Chondrocyte (in vitro differentiated cells): ENCODE measurements around the gene MAP3K6. TPM values are rescaled to one million over a fixed set of nuclear protein-coding genes. Genes with fewer than 3 reads are reported as not detected.

Experiments used
- DNase-seq: peaks from one replicate; pipeline ENCODE4 v3.0.0; 2021; ENCODE audit warnings: mixed read lengths, low spot score
- H3K27ac Mint-ChIP-seq: one replicate; pipeline ENCODE4 v1.8.0; 2021; ENCODE audit warnings: mild to moderate bottlenecking, moderate library complexity, mixed read lengths; ENCODE audit not compliant: unreplicated experiment
- H3K27me3 Mint-ChIP-seq: 2 replicates; pipeline ENCODE4 v1.8.0; 2021; ENCODE audit warnings: low read depth, mixed read lengths
- H3K36me3 Mint-ChIP-seq: 2 replicates; pipeline ENCODE4 v1.8.0; 2021; ENCODE audit warnings: low read depth, mixed read lengths
- H3K4me1 Mint-ChIP-seq: 2 replicates; pipeline ENCODE4 v1.8.0; 2021; ENCODE audit warnings: low read depth, mild to moderate bottlenecking, mixed read lengths
- H3K4me3 Mint-ChIP-seq: one replicate; pipeline ENCODE4 v1.8.0; 2021; ENCODE audit warnings: mild to moderate bottlenecking, moderate library complexity, mixed read lengths; ENCODE audit not compliant: unreplicated experiment
- H3K9me3 Mint-ChIP-seq: 2 replicates; pipeline ENCODE4 v1.8.0; 2021; ENCODE audit warnings: low read depth, mixed read lengths
- CTCF ChIP-seq: fragments of 200-600 bp; sonication (generic); IDR thresholded peaks from 2 replicates; pipeline ENCODE4 v1.5.0; 2021; ENCODE audit warnings: antibody characterized with exemption, mild to moderate bottlenecking, moderate library complexity
- total RNA-seq: library from RNA; stranded (reverse); gene quantifications from 3 replicates; pipeline ENCODE4 v1.2.1, GENCODE V29; 2021

The MAP3K6 gene
- total RNA-seq, 1 donor from 2014 or later = 42.0 TPM

- no peaks in the 10 kb centered on the region for H3K9me3 Mint-ChIP-seq
- H3K27me3 Mint-ChIP-seq = peaks cover 15% of the 10 kb centered on the region
- no peak within 1 kb of the TSS for H3K4me3 Mint-ChIP-seq
- no peak within 1 kb of the TSS for H3K27ac Mint-ChIP-seq
- DNase-seq = no peak
- H3K36me3 Mint-ChIP-seq = no peaks in the 10 kb centered on the region
- H3K4me1 Mint-ChIP-seq = no peaks in the 10 kb centered on the region
- no peak for TF ChIP-seq CTCF
These were observed 16.4 kb upstream of the MAP3K6 start, which contains the start of gene CD164L2 for GRCh38 chr1:27383039-27383605. CD164L2 (minus strand) TSS chr1:27383333; CDS start chr1:27383239, 94 bp downstream.

- H3K27me3 Mint-ChIP-seq = peaks cover 15% of the 10 kb centered on the region
- TF ChIP-seq CTCF = no peak
- H3K36me3 Mint-ChIP-seq = no peaks in the 10 kb centered on the region
- no peaks in the 10 kb centered on the region for H3K9me3 Mint-ChIP-seq
- no peak for DNase-seq
- H3K27ac Mint-ChIP-seq = no peak overlapping the region
- H3K4me3 Mint-ChIP-seq = no peak overlapping the region
- no peaks in the 10 kb centered on the region for H3K4me1 Mint-ChIP-seq
These were observed 15.4 kb upstream of the MAP3K6 start for GRCh38 chr1:27381969-27382762.

GRCh38 chr1:27380766-27381733 lies 14.3 kb upstream of the MAP3K6 start:
- H3K27ac Mint-ChIP-seq = no peak overlapping the region
- no peak for DNase-seq
- TF ChIP-seq CTCF = no peak
- H3K27me3 Mint-ChIP-seq = peaks cover 5% of the 10 kb centered on the region
- no peaks in the 10 kb centered on the region for H3K36me3 Mint-ChIP-seq
- H3K4me1 Mint-ChIP-seq = no peaks in the 10 kb centered on the region
- H3K4me3 Mint-ChIP-seq = no peak overlapping the region
- no peaks in the 10 kb centered on the region for H3K9me3 Mint-ChIP-seq

GRCh38 chr1:27380224-27380623 lies 13.5 kb upstream of the MAP3K6 start:
- Mint-ChIP-seq H3K4me1 (no peaks in the 10 kb centered on the region), H3K27me3 (peaks cover 5% of the 10 kb centered on the region), H3K4me3 (no peak overlapping the region), H3K9me3 (no peaks in the 10 kb centered on the region), H3K36me3 (no peaks in the 10 kb centered on the region), H3K27ac (no peak overlapping the region)
- TF ChIP-seq CTCF = no peak
- DNase-seq = no peak
